DOHH2 (cell line): ENCODE results near the gene STK38L.

Experiments
- H3F3A ChIP-seq: fragments of 200-600 bp; sonication (generic), shearing (Covaris generic); 2 replicates; pipeline ENCODE4 v1.6.0; 2016; ENCODE audit warnings: antibody characterized with exemption, mild to moderate bottlenecking; ENCODE audit not compliant: control insufficient read depth, insufficient read depth
- H3K27ac ChIP-seq: fragments of 200-600 bp; sonication (generic); 2 replicates; pipeline ENCODE4 v1.5.1; 2014; ENCODE audit warnings: low read depth, mild to moderate bottlenecking, low read length, moderate library complexity
- H3K27me3 ChIP-seq: fragments of 200-600 bp; sonication (generic); 2 replicates; pipeline ENCODE4 v1.6.1; 2014; ENCODE audit warnings: mild to moderate bottlenecking, low read length, mixed read lengths; ENCODE audit not compliant: control insufficient read depth
- H3K36me3 ChIP-seq: fragments of 200-600 bp; sonication (generic); 2 replicates; pipeline ENCODE4 v1.6.1; 2014; ENCODE audit warnings: mild to moderate bottlenecking, low read length, moderate library complexity, mixed read lengths; ENCODE audit not compliant: control insufficient read depth
- H3K4me1 ChIP-seq: fragments of 200-600 bp; sonication (generic); 2 replicates; pipeline ENCODE4 v1.6.1; 2014; ENCODE audit warnings: mild to moderate bottlenecking, low read length, mixed read lengths; ENCODE audit not compliant: control insufficient read depth
- H3K4me2 ChIP-seq: fragments of 200-600 bp; sonication (generic); 2 replicates; pipeline ENCODE4 v1.6.0; 2014; ENCODE audit warnings: mild to moderate bottlenecking, low read length, moderate library complexity
- H3K4me3 ChIP-seq: fragments of 200-600 bp; sonication (generic); 2 replicates; pipeline ENCODE4 v1.5.1; 2014; ENCODE audit warnings: mild to moderate bottlenecking, low read length, mixed read lengths
- H3K79me2 ChIP-seq: fragments of 200-600 bp; sonication (generic); 2 replicates; pipeline ENCODE4 v1.6.1; 2014; ENCODE audit warnings: mild to moderate bottlenecking, low read length, mixed read lengths; ENCODE audit not compliant: control insufficient read depth
- H3K9me2 ChIP-seq: fragments of 200-600 bp; sonication (generic); replicated peaks from 2 replicates; pipeline ENCODE4 v1.6.1; 2014; ENCODE audit warnings: mild to moderate bottlenecking, low read length, mixed read lengths; ENCODE audit not compliant: control insufficient read depth
- H3K9me3 ChIP-seq: fragments of 200-600 bp; sonication (generic); 2 replicates; pipeline ENCODE4 v1.6.1; 2014; ENCODE audit warnings: antibody characterized with exemption, low read length, mixed read lengths; ENCODE audit not compliant: control insufficient read depth, insufficient read depth
- H4K20me1 ChIP-seq: fragments of 200-600 bp; sonication (generic); 2 replicates; pipeline ENCODE4 v1.6.0; 2014; ENCODE audit warnings: low read depth, mild to moderate bottlenecking, antibody characterized with exemption, low read length, moderate library complexity; ENCODE audit not compliant: control insufficient read depth, insufficient read depth
- CTCF ChIP-seq: fragments of 200-600 bp; sonication (generic); IDR thresholded peaks from one replicate; pipeline ENCODE4 v1.5.1; 2014; ENCODE audit warnings: antibody characterized with exemption, mild to moderate bottlenecking, low read depth, low read length; ENCODE audit not compliant: poor library complexity, severe bottlenecking
- EZH2phosphoT487 ChIP-seq: fragments of 200-600 bp; sonication (generic); IDR thresholded peaks from 2 replicates; pipeline ENCODE4 v1.6.1; 2017; ENCODE audit warnings: borderline replicate concordance, mild to moderate bottlenecking, antibody characterized with exemption, low read length, moderate library complexity, mixed read lengths

The STK38L gene

GRCh38 chr12:27335364-27336281 lies 91.5 kb downstream of the STK38L start:
- no peaks in the 10 kb centered on the region; the same call in 1 of the 2 replicates for H3F3A ChIP-seq
- TF ChIP-seq EZH2phosphoT487 (no peak), CTCF (no peak)
- H4K20me1 ChIP-seq, result no peaks in the 10 kb centered on the region
- no peak overlapping the region for H3K4me3 ChIP-seq
- H3K36me3 ChIP-seq, result no peaks in the 10 kb centered on the region
- no peaks in the 10 kb centered on the region for H3K9me2 ChIP-seq
- no peak overlapping the region for H3K27ac ChIP-seq
- peaks cover 13% of the 10 kb centered on the region for H3K79me2 ChIP-seq
- no peak overlapping the region for H3K4me2 ChIP-seq
- peaks cover 26% of the 10 kb centered on the region for H3K27me3 ChIP-seq
- H3K9me3 ChIP-seq, result no peaks in the 10 kb centered on the region
- peaks cover 24% of the 10 kb centered on the region for H3K4me1 ChIP-seq

- Histone ChIP-seq H3K4me1 (peaks cover 24% of the 10 kb centered on the region), H4K20me1 (no peaks in the 10 kb centered on the region), H3K79me2 (peaks cover 18% of the 10 kb centered on the region)
Observed at GRCh38 chr12:27336282-27336653, 92.2 kb downstream of the STK38L start.

GRCh38 chr12:27337376-27337775 lies 93.3 kb downstream of the STK38L start:
- no peaks in the 10 kb centered on the region for H3K9me3 ChIP-seq
- no peak overlapping the region for H3K4me2 ChIP-seq
- H3K9me2 ChIP-seq, result no peaks in the 10 kb centered on the region
- no peaks in the 10 kb centered on the region for H3K36me3 ChIP-seq
- peaks cover 14% of the 10 kb centered on the region for H3K27me3 ChIP-seq
- H3K4me1 ChIP-seq, result peaks cover 13% of the 10 kb centered on the region
- TF ChIP-seq EZH2phosphoT487, result no peak
- no peak for TF ChIP-seq CTCF
- no peaks in the 10 kb centered on the region; the same call in 1 of the 2 replicates for H3F3A ChIP-seq
- no peaks in the 10 kb centered on the region for H4K20me1 ChIP-seq
- H3K79me2 ChIP-seq, result peaks cover 18% of the 10 kb centered on the region
- H3K27ac ChIP-seq, result no peak overlapping the region
- no peak overlapping the region for H3K4me3 ChIP-seq

More at GRCh38 chr12:27336282-27336653, 92.2 kb downstream of the STK38L start:
- H3K9me2 ChIP-seq, result no peaks in the 10 kb centered on the region
- no peaks in the 10 kb centered on the region for H3K36me3 ChIP-seq
- TF ChIP-seq CTCF, result no peak
- no peak for TF ChIP-seq EZH2phosphoT487
- H3K27ac ChIP-seq, result no peak overlapping the region
- no peaks in the 10 kb centered on the region for H3K9me3 ChIP-seq
- H3K4me3 ChIP-seq, result no peak overlapping the region
- H3K4me2 ChIP-seq, result no peak overlapping the region
- H3K27me3 ChIP-seq, result peaks cover 25% of the 10 kb centered on the region
- no peaks in the 10 kb centered on the region; the same call in 1 of the 2 replicates for H3F3A ChIP-seq
